Omental fat pad (tissue), 4 donors: ENCODE data around the gene TTLL11. TPM values are rescaled to one million over a fixed set of nuclear protein-coding genes. Genes with fewer than 3 reads are reported as not detected.

Source experiments
- ATAC-seq: fragments of 150-250 bp; one replicate; pipeline ENCODE4 v1.9.1; 2016; ENCODE audit warnings: mild to moderate bottlenecking, moderate library complexity; ENCODE audit not compliant: low FRiP score
- DNase-seq: peaks from one replicate; pipeline ENCODE4 v3.0.0-alpha.2; 2019; ENCODE audit warnings: low spot score
- CTCF ChIP-seq, 3 donors: fragments of 450-650 bp; IDR thresholded peaks; one replicate each; pipeline ENCODE4 v1.5.1; 2016 to 2017; ENCODE audit warnings: antibody characterized with exemption in 3 of 3, mild to moderate bottlenecking in 3 of 3, moderate library complexity in 2 of 3
- total RNA-seq, 4 donors: library from RNA; depleted of rRNA; stranded (reverse); fragments of >200 nt; gene quantifications; one replicate each; pipeline ENCODE4 v1.1.0, GENCODE V29; 2016

The TTLL11 gene
- total RNA-seq, 4 donors from 2014 or later = 7.0 to 16.0 (median 10.2) TPM

DNA sequence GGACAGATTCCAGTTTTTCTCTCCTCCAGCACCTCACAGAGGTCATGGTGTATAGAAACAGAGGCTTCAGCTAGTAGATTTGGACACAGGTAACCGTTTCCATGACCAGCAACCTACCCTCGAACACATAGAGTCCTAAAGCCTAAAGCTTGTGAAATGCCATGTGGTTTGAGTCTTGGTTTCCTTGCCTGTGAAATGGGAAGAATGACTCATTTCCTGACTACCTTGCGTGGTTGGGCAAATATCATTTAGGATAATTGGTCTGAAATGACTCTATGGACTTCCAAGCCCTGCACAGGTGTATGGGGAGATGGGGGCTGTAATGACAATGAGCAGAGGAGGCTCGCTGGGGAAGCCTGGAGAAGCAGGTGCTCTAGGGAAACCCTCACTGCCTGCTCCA lies 134.6 kb downstream of the TTLL11 start:
- no peak for TF ChIP-seq CTCF (IDR thresholded peaks at IDR 0.05)
- DNase-seq (no peak), ATAC-seq (no peak)

DNA sequence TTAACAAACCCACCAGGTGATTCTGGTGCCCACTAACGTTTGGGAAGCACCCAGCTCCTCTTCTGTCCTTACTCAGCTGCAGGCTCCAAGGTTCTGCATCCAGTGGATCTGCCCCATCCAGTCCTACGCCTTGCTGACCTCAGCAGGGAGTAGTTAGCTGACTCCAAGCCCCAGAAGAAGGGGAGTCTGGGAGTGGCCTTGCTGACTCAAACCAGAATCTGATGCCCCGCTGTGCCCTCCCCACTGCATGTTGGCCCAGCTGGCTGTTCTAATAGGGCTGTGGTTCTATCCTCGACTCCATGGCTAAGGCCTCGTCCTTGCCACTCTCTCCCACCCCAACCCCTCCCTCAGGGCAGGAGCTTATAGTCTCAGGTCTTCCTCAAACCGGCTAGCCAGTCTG lies 136.3 kb downstream of the TTLL11 start:
- no peak for ATAC-seq
- no peak for DNase-seq
- TF ChIP-seq CTCF (IDR thresholded peaks at IDR 0.05) = no peak

DNA sequence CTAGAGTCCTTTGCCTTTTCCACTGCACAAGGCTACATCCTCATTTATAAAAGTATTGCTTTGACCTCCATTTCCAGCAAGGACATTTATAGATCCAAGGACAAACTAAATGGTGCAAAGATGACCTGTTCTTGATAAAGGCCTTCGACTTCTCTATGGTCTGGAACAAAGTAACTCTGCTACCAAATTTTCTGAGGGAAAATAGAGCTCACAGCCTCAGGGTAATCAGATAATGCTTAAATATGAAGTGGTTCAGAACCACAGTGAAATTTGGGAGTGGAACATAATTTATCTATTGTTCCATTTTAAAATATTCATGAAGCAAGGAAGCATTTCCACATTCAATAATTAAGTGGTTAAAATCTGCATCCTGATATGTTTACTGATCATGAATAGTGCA lies 137.5 kb downstream of the TTLL11 start:
- TF ChIP-seq CTCF (IDR thresholded peaks at IDR 0.05) = no peak
- no peak for DNase-seq
- no peak for ATAC-seq

DNA sequence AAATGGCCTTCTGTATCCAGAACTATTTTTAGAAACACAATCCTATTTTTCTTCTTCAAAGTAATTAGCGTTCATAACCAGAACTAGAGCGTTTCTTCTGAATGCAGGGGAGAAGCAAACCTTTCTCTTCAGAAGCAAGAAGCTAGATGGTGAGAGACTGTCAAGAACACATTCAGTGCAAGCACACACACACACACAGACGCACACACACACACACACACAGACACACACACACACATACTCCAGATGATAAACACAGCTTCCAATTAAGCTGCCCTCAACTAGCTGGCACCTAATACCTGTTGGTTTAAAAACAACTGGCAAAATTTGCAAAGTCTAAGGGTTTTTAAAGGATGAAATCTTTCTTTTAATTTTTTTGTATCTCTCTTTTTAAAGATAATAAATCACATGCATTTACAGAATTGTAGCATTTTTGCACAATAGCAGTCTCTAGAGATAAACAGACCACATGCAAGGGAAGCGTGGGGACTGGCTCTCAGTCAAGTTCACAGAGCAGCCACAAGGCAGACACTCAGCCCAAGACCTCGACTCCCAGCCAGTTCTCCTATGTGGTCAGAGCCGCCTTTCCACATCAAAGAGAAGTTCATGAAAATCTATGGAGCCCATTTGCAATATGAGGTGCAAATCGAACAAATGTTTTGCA lies 138.5 kb downstream of the TTLL11 start:
- no peak for TF ChIP-seq CTCF (IDR thresholded peaks at IDR 0.05)
- ATAC-seq (no peak), DNase-seq (no peak)

- DNase-seq (no peak), ATAC-seq (no peak)
- TF ChIP-seq CTCF (IDR thresholded peaks at IDR 0.05) = no peak
These were observed 140.5 kb downstream of the TTLL11 start for GRCh38 chr9:121952611-121953010.

DNA sequence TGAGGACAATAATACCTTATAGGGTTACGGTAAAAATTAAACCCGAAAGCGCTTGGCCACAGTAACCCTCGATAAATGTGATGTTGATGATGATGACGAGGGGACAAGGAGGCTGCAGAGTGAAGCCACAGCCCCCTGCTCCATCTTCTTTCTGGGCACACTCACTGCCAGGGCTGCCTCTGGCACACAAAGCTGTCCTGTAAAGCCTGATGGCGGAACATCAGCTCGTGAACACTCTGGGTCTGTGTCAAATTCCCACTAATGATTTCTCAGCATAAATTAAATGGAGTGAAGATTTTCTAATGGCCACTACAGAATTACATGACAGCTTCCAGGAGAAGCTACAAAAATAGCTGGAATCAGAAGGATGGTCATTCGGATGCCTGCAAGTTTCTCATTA lies 142.2 kb downstream of the TTLL11 start:
- no peak for TF ChIP-seq CTCF (IDR thresholded peaks at IDR 0.05)
- ATAC-seq = no peak
- no peak for DNase-seq

GRCh38 chr9:121950441-121950840 lies 142.7 kb downstream of the TTLL11 start:
- no peak for DNase-seq
- TF ChIP-seq CTCF (IDR thresholded peaks at IDR 0.05) = no peak
- no peak for ATAC-seq
